Measurements from ENCODE around the gene VPS4B.

- no peak for TF ChIP-seq POLR2A (IDR thresholded peaks at IDR 0.05)
- no peak for TF ChIP-seq CTCF (IDR thresholded peaks at IDR 0.05)
- TF ChIP-seq POLR2AphosphoS5 (IDR thresholded peaks at IDR 0.05), result no peak
Observed at GRCh38 chr18:63464434-63464833, 42.2 kb upstream of the VPS4B start.

Data from prostate gland (tissue), 2 donors.